ES-I3 (cell line): ENCODE measurements around the gene STK40.

ENCODE experiments used
- H3K36me3 ChIP-seq: 2 replicates; pipeline ENCODE4 v1.6.1; 2013; ENCODE audit warnings: mild to moderate bottlenecking, low read length, control low read depth, moderate library complexity; ENCODE audit not compliant: insufficient read depth
- H3K4me1 ChIP-seq: 2 replicates; pipeline ENCODE4 v1.6.1; 2013; ENCODE audit warnings: mild to moderate bottlenecking, control low read depth, low read length; ENCODE audit not compliant: insufficient read depth
- H3K9ac ChIP-seq: 2 replicates; pipeline ENCODE4 v1.6.1; 2013; ENCODE audit warnings: low read depth, mild to moderate bottlenecking, low read length, moderate library complexity
- H3K9me3 ChIP-seq: 2 replicates; pipeline ENCODE4 v1.6.1; 2013; ENCODE audit warnings: mild to moderate bottlenecking, low read length, moderate library complexity; ENCODE audit not compliant: control insufficient read depth, insufficient read depth

STK40 gene

DNA sequence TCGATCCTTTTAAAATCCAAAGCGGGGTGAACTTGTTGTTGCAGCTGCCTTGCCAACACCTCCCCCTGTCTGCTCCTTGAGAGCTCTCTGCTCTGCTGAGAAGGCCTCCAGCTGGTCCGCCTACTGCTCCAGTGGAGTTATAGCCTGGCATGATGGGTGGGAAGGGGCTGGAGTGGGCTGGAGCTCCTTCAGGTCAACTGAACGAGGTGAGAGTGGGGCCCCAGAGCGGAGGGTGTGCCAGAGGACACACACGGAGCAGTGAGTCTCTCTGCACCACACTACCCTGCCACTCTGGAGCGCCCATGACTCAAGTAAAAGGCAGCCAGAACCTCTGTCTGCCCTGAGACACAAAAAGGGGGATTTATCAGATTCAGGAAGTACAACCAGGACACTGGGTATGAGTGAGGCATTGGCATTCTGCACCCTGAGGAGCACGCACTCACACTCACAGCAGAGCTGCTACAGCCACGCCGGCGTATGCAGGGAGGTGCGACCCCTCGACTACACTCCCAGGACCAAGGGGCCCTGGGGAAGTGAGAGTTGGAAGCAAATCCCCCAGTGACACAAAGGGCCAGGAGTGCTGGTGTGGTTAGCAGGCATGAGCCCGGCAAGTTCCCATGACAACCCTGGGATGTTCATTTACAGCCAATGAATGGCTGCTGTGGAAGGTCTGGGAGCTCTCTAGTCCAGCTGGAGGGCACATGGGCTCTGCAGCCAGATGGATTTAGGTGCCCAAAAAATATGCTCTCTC is 34.3 kb downstream of the STK40 start:
- peaks cover 30% of the 10 kb centered on the region for H3K4me1 ChIP-seq
- H3K9me3 ChIP-seq, result no peaks in the 10 kb centered on the region
- peaks cover 5% of the 10 kb centered on the region; the same call in 1 of the 2 replicates for H3K36me3 ChIP-seq
- H3K9ac ChIP-seq, result no peak overlapping the region

DNA sequence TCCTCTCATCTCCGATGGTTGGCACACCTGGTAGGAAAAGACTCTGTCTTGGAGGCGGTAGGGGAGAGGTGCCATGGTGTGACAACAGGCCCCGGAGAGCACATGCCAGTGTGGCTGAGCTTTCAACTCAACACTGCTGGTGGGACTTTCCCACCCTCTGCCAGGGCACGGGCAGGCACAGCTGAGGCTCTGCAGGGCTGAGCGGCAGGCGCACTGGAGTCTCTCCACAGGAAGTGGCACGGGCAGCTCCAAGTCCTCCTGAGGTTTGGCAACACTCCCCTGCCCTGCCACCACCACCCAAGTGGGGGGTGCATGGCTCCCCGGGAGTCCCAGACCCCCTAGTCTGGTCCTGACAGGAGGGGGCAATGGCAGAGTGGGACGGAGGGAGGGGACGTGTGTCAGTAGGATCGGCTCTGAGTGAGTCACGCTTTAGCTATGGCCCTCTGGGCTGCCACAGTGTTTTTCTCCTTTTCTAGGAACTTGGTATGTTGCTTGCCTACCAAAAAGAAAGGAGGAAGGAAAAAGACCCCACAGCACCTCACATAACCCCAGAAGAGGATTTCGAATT is 35.0 kb downstream of the STK40 start:
- H3K36me3 ChIP-seq, result peaks cover 8% of the 10 kb centered on the region; the same call in 1 of the 2 replicates
- no peak overlapping the region for H3K9ac ChIP-seq
- H3K4me1 ChIP-seq, result peaks cover 30% of the 10 kb centered on the region
- H3K9me3 ChIP-seq, result no peaks in the 10 kb centered on the region

DNA sequence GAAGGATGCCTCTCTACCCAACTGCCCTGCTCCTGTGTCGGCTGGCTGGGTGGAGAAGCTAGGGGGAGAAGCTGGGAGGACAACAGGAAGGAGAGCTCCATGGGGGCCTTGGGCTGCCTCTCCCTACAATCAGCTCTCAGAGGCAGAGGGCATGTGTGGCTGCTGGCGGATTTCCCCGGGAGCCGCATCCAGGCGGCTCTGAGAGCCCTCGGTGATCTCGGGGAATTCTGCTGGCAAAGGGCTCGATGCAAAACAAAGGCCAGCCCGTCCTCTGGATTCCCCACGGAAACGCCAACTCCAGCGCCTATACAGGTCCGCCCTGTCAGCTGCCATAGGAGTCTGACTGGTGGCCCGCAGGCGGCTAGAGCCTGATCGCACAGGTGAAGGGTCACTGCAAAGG is 35.9 kb downstream of the STK40 start:
- Histone ChIP-seq H3K9me3 (no peaks in the 10 kb centered on the region), H3K36me3 (peaks cover 8% of the 10 kb centered on the region; the same call in 1 of the 2 replicates), H3K4me1 (peaks cover 30% of the 10 kb centered on the region), H3K9ac (no peak overlapping the region)

DNA sequence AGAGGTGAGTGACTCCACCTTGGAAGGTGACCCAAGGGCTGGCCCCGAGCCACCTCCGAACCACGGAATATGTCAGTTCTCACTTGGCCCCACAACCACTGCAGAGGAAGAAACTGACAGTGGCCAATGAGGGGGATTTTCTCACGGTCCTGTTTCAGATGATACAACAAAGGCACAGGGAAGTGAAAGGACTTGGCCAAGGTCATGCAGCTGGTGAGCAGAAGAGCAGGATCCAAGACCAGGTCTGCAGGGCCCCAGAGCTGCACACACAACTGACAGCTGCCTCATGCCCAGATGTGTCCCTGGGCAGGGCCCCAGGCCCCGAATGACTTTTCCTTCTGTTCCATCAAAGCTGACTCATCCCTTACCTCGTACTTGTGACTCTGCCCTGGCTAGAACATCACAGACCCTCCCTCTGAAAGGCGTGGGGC is 36.5 kb downstream of the STK40 start:
- H3K4me1 ChIP-seq, result peaks cover 30% of the 10 kb centered on the region
- peaks cover 8% of the 10 kb centered on the region; the same call in 1 of the 2 replicates for H3K36me3 ChIP-seq
- H3K9ac ChIP-seq, result no peak overlapping the region

DNA sequence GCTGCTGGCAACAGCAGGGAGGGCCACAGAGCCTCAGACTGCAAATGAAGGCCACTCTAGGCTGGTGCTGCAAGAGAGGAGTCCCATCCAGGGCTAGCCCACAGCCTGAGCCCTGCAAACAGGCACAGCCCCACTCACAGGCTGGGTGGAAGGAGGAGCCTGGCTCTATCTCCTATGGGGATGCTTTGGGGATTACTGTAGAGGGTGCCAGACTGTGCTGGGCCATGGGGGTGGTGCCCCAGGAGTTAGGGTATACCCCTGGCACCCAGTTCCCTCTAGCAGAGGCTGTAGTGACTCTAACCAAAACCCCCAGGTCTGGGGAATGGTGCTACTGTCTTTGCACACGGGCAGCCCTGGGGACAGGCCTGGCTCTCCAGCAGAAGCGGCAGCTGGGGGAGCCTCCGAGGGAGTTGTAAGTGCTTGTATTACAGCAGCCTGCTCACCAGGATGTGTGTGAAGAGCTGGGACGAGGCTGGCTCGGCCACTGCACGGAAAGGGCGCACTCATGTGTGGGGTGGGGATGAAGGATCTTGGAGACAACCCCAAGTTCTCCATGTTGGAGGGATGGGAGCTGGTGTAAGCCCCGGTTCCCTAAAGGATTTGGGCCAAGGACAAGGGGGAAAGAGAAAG is 38.9 kb downstream of the STK40 start:
- H3K9me3 ChIP-seq, result no peaks in the 10 kb centered on the region
- peaks cover 14% of the 10 kb centered on the region; the same call in 1 of the 2 replicates for H3K4me1 ChIP-seq
- H3K36me3 ChIP-seq, result peaks cover 11% of the 10 kb centered on the region; the same call in 1 of the 2 replicates
- no peak overlapping the region for H3K9ac ChIP-seq

More for the DNA sequence above, 36.5 kb downstream of the STK40 start:
- no peaks in the 10 kb centered on the region for H3K9me3 ChIP-seq

DNA sequence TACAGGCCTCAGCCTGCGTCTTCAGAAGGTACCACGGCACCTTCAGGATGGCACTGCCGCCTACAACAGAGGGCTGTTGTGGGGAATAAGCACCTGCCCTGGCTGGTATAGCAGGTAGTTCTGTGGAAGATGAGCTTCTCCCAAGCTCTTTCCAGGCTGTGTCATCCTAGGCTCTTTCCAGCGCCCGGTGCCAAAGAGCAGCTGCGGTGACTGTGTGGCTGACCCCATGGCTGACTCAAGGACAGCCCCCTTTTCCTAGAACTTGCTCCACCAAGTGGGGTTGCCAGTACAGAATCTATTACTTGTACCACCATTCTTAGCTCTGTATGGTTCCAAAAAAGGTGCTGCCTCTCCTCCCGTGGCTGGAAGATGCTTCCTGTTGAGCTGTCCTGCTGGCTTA is 40.4 kb downstream of the STK40 start:
- Histone ChIP-seq H3K9ac (no peak overlapping the region), H3K36me3 (peaks cover 16% of the 10 kb centered on the region), H3K4me1 (no peaks in the 10 kb centered on the region; the same call in 1 of the 2 replicates), H3K9me3 (no peaks in the 10 kb centered on the region)

DNA sequence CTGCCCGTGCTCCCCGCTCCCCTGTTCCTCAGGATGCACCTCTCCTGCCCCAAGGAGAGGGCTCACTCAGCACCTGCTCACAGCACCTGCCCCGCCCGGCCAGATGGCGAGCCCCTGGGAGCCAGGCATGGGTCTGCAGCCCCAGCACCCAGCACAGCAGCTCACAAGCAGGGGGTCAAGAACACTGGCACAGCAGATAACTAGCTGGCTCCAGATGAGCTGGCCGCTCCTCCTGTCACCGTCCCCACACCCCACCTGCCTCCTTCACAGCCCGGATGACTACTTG is 41.4 kb downstream of the STK40 start:
- no peaks in the 10 kb centered on the region for H3K4me1 ChIP-seq
- H3K9me3 ChIP-seq, result no peaks in the 10 kb centered on the region
- H3K36me3 ChIP-seq, result peaks cover 16% of the 10 kb centered on the region
- no peak overlapping the region for H3K9ac ChIP-seq

DNA sequence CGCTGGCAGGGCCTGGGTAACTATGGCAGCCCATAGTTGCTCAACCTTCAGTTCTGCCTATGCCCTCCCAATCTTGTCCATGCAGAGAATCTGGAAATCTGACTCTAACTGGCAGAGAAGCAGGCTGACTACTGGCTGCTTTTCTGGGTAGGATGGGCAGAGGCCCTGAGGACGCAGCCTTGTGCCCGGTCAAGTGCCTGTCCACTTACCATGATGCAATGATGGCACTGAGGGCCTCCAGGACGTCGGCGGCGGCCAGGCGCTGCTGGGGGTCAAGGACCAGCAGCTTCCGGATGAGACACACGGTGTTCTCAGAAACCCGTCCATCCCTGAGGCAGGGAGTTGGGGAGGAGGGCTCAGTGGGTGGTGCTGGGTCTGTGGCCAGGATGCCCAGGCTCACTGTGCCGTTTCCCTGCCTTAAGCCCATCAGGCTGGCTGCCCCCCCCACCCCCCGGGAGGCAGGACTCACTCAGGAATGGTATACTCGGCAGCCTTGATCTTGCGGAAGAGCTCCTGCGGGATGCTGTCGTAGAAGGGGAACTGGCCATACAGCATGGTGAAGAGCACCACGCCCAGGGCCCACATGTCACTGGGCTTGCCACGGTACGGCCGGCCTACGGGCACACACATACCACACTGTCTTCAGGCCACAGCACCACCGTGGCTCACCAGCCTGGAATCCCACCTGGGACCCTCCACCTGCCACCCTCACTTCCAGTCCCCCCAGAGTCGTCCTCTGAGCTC is 41.9 kb downstream of the STK40 start:
- Histone ChIP-seq H3K36me3 (peaks cover 16% of the 10 kb centered on the region), H3K9ac (no peak overlapping the region), H3K4me1 (no peaks in the 10 kb centered on the region), H3K9me3 (no peaks in the 10 kb centered on the region)

DNA sequence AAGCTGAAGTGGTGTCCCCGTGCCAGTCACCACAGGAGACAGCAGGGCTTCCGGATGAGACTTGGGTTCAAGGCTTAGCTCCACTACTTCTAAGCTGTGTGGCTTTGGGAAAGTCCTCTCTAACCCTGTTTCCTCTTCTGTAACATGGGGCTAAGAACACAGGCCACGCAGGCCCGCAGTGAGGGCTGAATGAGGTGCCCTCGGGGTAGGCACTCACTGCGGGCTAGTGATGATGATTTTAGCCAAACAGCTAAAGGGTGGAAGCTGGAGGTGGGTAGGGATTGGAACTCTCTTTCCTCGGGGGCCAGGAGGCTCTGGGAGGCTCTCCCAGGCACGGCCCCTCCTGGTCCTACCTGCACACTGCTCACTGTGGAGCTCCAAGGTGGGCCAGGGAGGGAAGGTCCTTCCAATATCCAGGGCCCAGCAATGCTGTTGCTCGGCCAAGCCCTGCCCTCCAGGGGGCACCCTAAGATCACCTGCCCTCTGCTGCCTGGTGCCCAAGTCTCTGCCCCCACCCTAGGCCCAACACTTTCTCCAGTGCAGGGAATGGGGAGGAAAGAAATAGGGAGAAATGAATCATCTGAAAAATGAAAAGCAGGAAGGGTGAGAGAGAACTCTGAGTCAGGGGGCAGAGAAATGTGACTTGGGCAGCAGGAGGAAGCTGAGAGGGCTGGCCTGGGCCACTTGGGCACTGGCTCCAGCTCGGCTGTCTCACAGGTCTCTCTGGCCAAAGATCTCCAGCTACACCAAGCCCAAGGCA is 43.1 kb downstream of the STK40 start:
- Histone ChIP-seq H3K9me3 (no peaks in the 10 kb centered on the region), H3K4me1 (no peaks in the 10 kb centered on the region), H3K36me3 (peaks cover 11% of the 10 kb centered on the region), H3K9ac (no peak overlapping the region)

DNA sequence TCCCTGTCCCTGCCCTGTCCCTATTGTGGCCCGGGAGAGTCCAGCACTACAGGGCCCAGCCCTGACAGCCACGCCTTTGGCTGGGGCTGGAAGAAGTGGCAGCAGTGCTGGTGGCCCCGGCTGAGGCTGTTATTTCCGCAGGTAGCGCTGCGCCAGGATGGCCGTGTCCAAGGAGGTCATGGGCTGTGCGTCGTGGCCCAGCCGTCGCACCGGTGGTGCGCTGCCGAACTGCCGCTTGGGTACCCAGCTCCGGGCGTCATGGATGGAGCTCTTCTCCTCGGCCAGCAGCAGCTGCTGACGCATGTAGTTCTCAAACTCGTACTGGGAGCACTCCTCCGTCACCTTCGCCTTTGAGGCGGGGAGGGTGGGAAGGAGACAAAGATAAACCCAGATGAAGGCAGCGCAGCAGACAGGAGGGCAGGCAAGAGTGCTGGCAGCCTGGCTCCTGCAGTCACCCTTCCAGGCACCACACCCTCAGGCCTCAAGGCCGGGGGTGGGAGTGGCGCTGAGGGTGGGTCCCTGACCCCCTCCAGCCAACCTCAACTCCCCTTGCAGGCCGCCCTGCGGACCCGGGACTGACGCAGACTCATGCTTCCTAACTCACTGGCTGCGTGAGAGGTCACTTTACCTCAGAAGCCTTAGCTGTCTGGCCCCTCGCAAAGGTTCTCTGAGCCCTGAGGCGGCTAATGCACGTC is 44.0 kb downstream of the STK40 start:
- Histone ChIP-seq H3K9me3 (no peaks in the 10 kb centered on the region), H3K36me3 (peaks cover 11% of the 10 kb centered on the region), H3K4me1 (no peaks in the 10 kb centered on the region), H3K9ac (no peak overlapping the region)

DNA sequence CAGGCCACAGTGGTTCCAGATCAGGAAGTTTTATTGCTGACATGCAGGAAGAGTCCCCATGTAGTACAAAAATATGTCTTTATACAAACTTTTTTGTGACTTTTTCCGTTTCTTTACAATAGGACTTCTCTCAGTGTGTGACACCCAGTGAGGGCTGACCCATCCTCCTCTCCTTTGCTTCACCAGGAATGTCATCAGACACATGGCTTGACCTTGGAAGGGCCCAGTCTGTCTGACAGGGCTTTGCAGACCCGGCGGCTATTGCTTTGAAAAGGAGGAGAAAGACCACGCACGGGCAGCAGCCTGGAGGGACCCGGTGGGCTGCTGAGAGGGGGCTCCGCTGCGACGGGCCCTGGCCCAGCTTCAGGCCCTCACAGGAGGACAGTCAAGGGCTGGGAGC is 46.1 kb downstream of the STK40 start:
- H3K36me3 ChIP-seq, result peaks cover 8% of the 10 kb centered on the region; the same call in 1 of the 2 replicates
- no peaks in the 10 kb centered on the region for H3K4me1 ChIP-seq
- H3K9me3 ChIP-seq, result no peaks in the 10 kb centered on the region
- no peak overlapping the region for H3K9ac ChIP-seq

DNA sequence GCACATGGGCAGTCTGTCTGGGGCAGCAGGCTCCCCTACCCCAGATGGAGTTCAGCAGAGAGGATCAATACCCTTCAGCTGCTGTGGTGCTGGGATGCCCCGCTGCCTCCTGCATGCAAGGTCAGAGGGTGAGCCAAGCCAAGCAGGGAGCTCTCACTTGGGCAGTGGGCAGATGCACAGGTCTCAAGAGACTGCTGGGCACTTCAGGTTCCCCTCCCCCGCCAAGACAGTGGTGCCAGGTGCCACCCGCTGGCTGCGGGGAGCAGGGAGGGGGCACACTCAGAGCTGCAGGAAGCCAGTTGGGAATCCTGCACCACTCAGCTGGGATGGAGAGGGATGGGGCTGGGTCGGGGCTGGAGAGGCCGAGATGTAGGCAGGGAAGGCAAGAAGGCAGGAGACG is 46.5 kb downstream of the STK40 start:
- H3K36me3 ChIP-seq, result peaks cover 8% of the 10 kb centered on the region; the same call in 1 of the 2 replicates
- no peaks in the 10 kb centered on the region for H3K9me3 ChIP-seq
- H3K9ac ChIP-seq, result no peak overlapping the region
- H3K4me1 ChIP-seq, result no peaks in the 10 kb centered on the region

DNA sequence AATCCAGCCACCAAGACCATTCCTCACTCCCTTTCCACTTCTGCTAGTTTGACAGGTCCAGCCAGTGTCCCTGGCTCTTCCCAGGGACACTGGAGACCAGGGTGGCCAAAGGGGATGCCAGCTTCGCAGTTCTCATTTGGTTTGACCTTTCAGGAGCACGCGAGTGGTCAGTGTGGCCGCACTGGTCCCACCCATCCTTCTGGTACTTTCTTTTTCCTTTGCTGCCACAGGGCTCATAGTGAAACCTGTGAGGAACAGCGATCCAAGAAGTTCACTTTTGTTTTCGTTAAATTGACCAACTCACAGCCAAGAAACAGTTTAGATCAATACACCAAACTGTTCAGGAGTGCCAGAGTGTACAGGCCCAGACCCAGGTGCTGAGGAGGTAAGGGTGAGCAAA is 47.9 kb downstream of the STK40 start:
- Histone ChIP-seq H3K9me3 (no peaks in the 10 kb centered on the region), H3K4me1 (no peaks in the 10 kb centered on the region), H3K36me3 (peaks cover 5% of the 10 kb centered on the region; the same call in 1 of the 2 replicates), H3K9ac (no peak overlapping the region)
